Type B pancreatic cell (in vitro differentiated cells): ENCODE measurements around the gene MANSC1. TPM values are rescaled to one million over a fixed set of nuclear protein-coding genes. Genes with fewer than 3 reads are reported as not detected.
"Not testable (repeated sequence)": the region's sequence is repeated elsewhere in the genome, so short reads cannot be mapped to it uniquely, and the experiment has no call there.

ENCODE experiments used
- DNase-seq: peaks from one replicate; pipeline ENCODE4 v3.0.0; 2021; ENCODE audit warnings: mixed read lengths; ENCODE audit not compliant: unreplicated experiment; ENCODE audit errors: extremely low spot score
- H3K27ac Mint-ChIP-seq: 2 replicates; pipeline ENCODE4 v1.8.0; 2021; ENCODE audit warnings: mild to moderate bottlenecking, mixed read lengths
- H3K27me3 Mint-ChIP-seq: 2 replicates; pipeline ENCODE4 v1.8.0; 2021; ENCODE audit warnings: mixed read lengths
- H3K36me3 Mint-ChIP-seq: 2 replicates; pipeline ENCODE4 v1.8.0; 2021; ENCODE audit warnings: mixed read lengths
- H3K4me1 Mint-ChIP-seq: one replicate; pipeline ENCODE4 v1.8.0; 2021; ENCODE audit warnings: mixed read lengths; ENCODE audit not compliant: unreplicated experiment
- H3K4me3 Mint-ChIP-seq: 2 replicates; pipeline ENCODE4 v1.8.0; 2021; ENCODE audit warnings: mild to moderate bottlenecking, mixed read lengths
- H3K9me3 Mint-ChIP-seq: 2 replicates; pipeline ENCODE4 v1.8.0; 2021; ENCODE audit warnings: mixed read lengths
- total RNA-seq: library from RNA; stranded (reverse); gene quantifications from 2 replicates; pipeline ENCODE4 v1.2.1, GENCODE V29; 2021; ENCODE audit warnings: low replicate concordance
- TF ChIP-seq, protein P1 (sequence below): fragments of 200-600 bp; sonication (generic); conservative IDR thresholded peaks from 2 replicates; pipeline ENCODE4 v1.5.0; 2021; ENCODE audit warnings: antibody characterized with exemption, mild to moderate bottlenecking

The MANSC1 gene
- total RNA-seq, 1 donor from 2014 or later = 16.8 TPM

DNA sequence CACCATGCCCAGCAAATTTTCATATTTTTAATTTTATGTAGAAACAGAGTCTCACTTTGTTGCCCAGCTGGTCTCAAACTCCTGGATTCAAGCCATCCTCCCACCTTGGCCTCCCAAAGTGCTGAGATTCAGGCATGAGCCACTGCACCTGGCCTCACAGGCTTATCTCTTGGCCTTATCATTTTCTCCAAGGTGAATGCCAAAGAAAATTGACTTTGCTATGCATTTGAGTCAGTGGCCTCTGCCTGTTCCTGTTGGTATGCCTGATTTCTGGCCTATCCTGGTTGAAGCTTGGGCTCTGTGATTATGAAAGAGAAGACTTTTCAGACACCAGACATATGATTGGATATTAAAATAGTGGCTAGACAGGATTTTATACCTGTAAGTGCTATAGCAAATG lies 34.2 kb downstream of the MANSC1 start:
- Mint-ChIP-seq H3K9me3 (no peaks in the 10 kb centered on the region), H3K36me3 (no peaks in the 10 kb centered on the region), H3K4me1 (peaks cover 14% of the 10 kb centered on the region), H3K27ac (no peak overlapping the region), H3K27me3 (no peaks in the 10 kb centered on the region), H3K4me3 (no peak overlapping the region)
- DNase-seq = no peak
- TF ChIP-seq, protein P1, sequence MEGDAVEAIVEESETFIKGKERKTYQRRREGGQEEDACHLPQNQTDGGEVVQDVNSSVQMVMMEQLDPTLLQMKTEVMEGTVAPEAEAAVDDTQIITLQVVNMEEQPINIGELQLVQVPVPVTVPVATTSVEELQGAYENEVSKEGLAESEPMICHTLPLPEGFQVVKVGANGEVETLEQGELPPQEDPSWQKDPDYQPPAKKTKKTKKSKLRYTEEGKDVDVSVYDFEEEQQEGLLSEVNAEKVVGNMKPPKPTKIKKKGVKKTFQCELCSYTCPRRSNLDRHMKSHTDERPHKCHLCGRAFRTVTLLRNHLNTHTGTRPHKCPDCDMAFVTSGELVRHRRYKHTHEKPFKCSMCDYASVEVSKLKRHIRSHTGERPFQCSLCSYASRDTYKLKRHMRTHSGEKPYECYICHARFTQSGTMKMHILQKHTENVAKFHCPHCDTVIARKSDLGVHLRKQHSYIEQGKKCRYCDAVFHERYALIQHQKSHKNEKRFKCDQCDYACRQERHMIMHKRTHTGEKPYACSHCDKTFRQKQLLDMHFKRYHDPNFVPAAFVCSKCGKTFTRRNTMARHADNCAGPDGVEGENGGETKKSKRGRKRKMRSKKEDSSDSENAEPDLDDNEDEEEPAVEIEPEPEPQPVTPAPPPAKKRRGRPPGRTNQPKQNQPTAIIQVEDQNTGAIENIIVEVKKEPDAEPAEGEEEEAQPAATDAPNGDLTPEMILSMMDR = no peak

DNA sequence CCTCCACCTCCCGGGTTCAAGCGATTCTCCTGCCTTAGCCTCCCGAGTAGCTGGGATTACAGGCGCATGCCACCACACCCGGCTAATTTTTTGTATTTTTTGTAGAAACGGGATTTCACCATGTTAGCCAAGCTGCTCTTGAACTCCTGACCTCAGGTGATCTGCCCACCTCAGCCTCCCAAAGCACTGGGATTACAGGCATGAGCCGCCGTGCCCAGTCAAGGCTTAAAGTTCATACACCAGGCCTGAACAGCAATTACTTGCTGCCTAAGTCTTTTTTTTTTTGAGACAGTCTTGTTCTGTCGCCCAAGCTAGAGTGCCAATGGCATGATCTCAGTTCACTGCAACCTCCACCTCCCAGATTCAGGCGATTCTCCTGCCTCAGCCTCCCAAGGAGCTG lies 39.3 kb downstream of the MANSC1 start:
- not testable (repeated sequence) for H3K4me3 Mint-ChIP-seq, H3K27ac Mint-ChIP-seq, DNase-seq, H3K36me3 Mint-ChIP-seq, H3K27me3 Mint-ChIP-seq, H3K4me1 Mint-ChIP-seq, H3K9me3 Mint-ChIP-seq

DNA sequence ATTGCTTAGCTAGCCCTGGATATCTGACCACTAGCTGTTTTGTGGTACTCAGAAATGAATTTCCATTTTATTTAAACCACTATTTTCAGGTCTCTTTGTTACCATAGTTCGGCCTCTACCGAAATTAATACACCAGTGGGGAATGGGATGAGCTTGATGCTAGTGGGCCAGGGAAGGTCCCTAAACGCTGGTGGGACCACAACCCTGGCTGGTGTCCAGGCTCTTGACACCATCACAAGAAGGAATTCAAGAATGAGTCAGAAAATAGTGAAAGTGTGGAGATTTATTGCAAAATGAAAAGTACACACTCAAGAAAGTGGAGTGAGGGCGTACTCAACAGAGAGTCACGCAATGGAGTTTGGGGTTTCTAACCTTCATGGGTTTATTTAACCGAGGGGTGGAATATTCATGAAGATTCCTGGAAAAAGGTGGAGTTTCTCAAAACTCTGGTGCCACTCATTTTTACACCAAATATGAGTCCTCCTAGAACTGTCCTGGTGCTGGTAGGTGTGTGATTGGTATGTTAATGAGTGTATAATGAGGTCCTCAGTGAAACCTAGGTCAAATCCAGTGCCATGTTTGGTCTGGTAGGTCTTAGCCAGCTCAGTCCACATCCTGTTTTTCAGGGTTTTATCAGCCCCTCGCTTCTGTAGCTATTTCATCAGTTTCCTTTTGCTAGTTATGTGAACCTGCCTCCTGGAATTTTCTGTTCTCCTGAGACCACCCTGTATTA lies 44.3 kb downstream of the MANSC1 start:
- DNase-seq = no peak
- H3K4me3 Mint-ChIP-seq = no peak overlapping the region
- peaks cover 4% of the 10 kb centered on the region for H3K36me3 Mint-ChIP-seq
- H3K27ac Mint-ChIP-seq = no peak overlapping the region
- no peaks in the 10 kb centered on the region for H3K27me3 Mint-ChIP-seq
- no peaks in the 10 kb centered on the region for H3K4me1 Mint-ChIP-seq
- peaks cover 4% of the 10 kb centered on the region for H3K9me3 Mint-ChIP-seq
- TF ChIP-seq, protein P1 = no peak

DNA sequence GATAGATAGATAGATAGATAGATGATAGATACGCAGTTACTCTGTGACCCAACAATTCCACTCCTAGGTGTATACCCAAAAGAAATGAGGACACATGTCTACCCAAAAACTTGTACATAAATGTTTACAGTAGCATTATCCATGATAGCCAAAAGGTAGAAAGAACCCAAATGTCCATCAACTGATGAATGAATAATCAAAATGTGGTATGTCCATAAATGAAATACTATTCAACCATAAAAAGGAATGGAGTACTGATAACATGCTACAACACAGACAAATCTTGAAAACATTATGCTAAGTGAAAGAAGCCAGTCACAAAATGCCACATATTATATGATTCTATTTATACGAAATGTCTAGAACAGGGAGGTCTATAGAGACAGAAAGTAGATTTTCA lies 47.1 kb downstream of the MANSC1 start:
- peaks cover 4% of the 10 kb centered on the region for H3K36me3 Mint-ChIP-seq
- no peaks in the 10 kb centered on the region for H3K27me3 Mint-ChIP-seq
- no peak for DNase-seq
- H3K4me3 Mint-ChIP-seq = no peak overlapping the region
- no peak overlapping the region for H3K27ac Mint-ChIP-seq
- H3K4me1 Mint-ChIP-seq = no peaks in the 10 kb centered on the region
- peaks cover 4% of the 10 kb centered on the region for H3K9me3 Mint-ChIP-seq
- TF ChIP-seq, protein P1 = no peak

DNA sequence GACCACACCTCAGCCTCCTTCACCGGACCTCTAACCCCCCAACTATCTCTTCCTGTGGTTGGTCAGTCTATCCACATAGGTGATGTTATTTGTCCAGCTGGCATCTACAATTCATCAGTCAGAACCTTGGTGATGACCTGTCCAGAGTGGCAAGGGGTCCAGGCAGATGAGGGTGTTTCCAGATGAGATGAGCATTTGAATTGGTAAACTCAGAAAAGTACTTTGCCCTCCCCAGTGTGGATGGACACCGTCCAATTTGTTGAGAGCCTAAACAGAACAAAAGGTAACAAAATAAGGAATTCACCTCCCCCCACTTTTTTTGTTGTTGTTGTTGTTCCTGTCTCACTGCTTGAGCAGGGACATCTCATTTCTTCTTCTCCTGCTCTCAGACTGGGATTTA lies 48.9 kb downstream of the MANSC1 start:
- DNase-seq = no peak
- H3K27ac Mint-ChIP-seq = no peak overlapping the region
- TF ChIP-seq, protein P1 = no peak
- H3K4me3 Mint-ChIP-seq = no peak overlapping the region
- peaks cover 4% of the 10 kb centered on the region for H3K36me3 Mint-ChIP-seq
- no peaks in the 10 kb centered on the region for H3K4me1 Mint-ChIP-seq
- no peaks in the 10 kb centered on the region for H3K27me3 Mint-ChIP-seq
- H3K9me3 Mint-ChIP-seq = peaks cover 4% of the 10 kb centered on the region

DNA sequence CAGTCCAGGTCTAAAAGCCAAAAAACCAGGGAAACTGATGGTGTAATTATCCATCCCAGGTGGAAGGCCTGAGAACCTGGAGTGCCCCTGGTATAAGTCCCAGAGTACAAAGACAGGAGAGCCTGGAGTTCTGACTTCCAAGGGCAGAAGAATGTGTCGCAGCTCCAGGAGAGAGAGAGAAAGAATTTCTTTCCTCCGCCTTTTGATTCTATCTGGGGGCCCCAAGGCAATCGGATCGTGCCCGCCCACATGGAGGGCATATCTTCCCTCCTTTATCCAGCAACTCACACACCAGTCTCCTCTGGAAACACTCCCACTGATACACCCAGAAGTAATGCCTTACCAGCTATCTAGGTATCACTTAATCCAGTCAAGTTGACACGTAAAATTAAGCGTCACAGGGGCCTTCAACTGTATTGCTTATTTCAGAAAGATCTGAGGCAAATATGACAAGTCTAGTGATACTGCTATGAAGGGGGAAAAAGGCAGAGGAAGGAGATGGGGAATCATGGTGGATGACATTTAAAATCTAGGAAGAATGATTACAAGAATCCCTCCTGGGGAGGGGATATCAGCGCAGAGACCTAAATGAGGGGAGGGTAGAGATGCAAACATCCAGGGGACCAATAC lies 52.7 kb downstream of the MANSC1 start:
- Mint-ChIP-seq H3K27ac (no peak overlapping the region), H3K9me3 (no peaks in the 10 kb centered on the region), H3K4me1 (peaks cover 12% of the 10 kb centered on the region), H3K4me3 (no peak overlapping the region), H3K27me3 (no peaks in the 10 kb centered on the region), H3K36me3 (no peaks in the 10 kb centered on the region)
- no peak for DNase-seq
- TF ChIP-seq, protein P1 = no peak
